Measurements from ENCODE around the gene MSI2. TPM values are rescaled to one million over a fixed set of nuclear protein-coding genes. Genes with fewer than 3 reads are reported as not detected.

MSI2 gene
- total RNA-seq, 4 donors from 2014 or later, result 27.3 to 50.4 (median 36.8) TPM

DNA sequence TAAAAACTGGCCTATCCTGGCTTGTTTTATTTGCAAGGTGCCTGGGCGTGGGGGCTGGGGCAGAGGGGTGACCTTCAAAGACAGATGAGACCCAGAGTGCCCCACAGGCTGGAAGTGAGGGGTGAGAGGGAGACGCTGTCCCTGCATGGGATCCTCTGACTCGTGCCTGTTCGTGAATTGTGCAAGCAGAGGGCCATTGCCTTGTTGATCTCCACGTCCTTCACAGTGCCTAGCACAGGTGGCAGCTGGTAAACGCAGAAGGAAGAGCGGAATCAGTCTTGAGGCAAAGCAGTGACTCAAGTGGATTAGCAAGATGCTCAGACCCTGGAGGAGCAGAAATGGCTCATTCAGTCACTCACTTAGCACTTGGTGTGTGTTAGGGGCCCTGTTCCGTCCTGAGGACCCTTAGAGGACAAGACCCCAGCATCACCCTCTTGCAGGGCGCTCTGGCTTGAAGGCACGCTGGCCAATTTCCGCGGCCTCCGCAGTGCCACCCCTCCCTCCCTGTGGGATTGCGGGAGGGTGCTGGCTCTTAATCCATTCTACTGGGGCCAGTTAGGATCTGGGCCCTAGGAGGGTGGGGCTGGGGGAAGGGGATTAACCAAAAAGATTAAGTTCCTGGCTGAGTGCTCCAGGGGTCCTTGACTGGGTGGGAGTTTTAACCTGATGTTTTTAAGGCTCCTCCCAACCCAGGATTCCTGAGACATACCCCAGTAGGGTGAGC lies 337.6 kb downstream of the MSI2 start:
- Histone ChIP-seq H3K4me1 (peaks cover 0 to 17% (median 5%) of the 10 kb centered on the region in 3 donors), H3K27ac (no peak overlapping the region), H3K9me3 (peaks cover 0 to 9% (median 0%) of the 10 kb centered on the region in 3 donors), H3K4me3 (no peak overlapping the region), H3K27me3 (no peaks in the 10 kb centered on the region), H3K36me3 (no peaks in the 10 kb centered on the region)
- TF ChIP-seq, protein P1, sequence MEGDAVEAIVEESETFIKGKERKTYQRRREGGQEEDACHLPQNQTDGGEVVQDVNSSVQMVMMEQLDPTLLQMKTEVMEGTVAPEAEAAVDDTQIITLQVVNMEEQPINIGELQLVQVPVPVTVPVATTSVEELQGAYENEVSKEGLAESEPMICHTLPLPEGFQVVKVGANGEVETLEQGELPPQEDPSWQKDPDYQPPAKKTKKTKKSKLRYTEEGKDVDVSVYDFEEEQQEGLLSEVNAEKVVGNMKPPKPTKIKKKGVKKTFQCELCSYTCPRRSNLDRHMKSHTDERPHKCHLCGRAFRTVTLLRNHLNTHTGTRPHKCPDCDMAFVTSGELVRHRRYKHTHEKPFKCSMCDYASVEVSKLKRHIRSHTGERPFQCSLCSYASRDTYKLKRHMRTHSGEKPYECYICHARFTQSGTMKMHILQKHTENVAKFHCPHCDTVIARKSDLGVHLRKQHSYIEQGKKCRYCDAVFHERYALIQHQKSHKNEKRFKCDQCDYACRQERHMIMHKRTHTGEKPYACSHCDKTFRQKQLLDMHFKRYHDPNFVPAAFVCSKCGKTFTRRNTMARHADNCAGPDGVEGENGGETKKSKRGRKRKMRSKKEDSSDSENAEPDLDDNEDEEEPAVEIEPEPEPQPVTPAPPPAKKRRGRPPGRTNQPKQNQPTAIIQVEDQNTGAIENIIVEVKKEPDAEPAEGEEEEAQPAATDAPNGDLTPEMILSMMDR (IDR thresholded peaks at IDR 0.05), result no peak
- TF ChIP-seq POLR2AphosphoS5 (IDR thresholded peaks at IDR 0.05) (no peak), POLR2A (IDR thresholded peaks at IDR 0.05) (no peak), EP300 (IDR thresholded peaks at IDR 0.05) (no peak)
- no peak for ATAC-seq
- WGBS, 2 donors (ENCODE audit: low coverage in 1 of 2), result 90 to 100% methylated on average over 1 to 5 of the region's 14 CpGs

DNA sequence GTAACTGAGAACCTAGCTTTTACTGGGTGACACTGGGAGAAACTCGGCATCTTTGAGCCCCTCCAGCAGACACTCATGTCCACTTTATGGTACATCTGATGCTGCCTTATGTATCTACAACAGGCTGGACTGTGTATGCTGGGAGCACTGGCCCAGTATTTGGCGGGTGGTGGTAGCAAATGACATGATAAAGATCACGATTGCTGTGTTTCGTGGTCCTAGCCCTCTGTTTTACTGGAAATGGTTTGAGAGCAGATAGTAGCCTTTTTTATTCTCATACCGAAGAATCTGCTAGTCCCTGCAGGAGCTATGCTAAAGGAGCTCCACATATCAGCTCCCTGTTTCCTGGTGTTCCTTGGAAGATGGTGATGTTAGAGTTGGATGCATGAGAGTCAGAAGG lies 338.4 kb downstream of the MSI2 start:
- peaks cover 0 to 9% (median 0%) of the 10 kb centered on the region in 3 donors for H3K9me3 ChIP-seq

DNA sequence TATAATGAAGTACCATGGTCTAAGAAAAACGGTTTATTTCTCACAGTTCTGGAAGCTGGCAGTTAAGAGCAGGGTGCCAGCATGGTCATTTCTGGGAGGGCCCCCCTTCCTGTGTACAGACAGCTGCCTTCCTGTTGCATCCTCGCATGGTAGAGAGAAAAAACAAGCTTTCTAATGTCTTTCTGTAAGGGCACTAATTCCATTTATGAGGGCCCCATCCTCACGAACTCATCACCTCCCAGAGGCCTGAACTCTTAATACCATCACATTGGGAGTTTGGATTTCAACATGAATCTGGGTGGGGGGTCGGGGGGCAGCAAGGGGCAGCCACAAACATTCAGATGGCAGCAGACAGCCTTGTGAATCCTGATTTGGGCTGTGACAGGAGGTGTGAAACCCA lies 339.1 kb downstream of the MSI2 start:
- no peak overlapping the region for H3K4me3 ChIP-seq
- H3K36me3 ChIP-seq, result no peaks in the 10 kb centered on the region
- H3K27me3 ChIP-seq, result no peaks in the 10 kb centered on the region
- no peak overlapping the region for H3K27ac ChIP-seq
- ATAC-seq, result no peak
- 95% methylated on average over 2 of the region's 4 CpGs; no CpG with 5 or more reads in 1 of the 2 donors for WGBS, 2 donors (ENCODE audit: low coverage in 1 of 2)
- peaks cover 0 to 17% (median 5%) of the 10 kb centered on the region in 3 donors for H3K4me1 ChIP-seq
- no peak for TF ChIP-seq POLR2AphosphoS5 (IDR thresholded peaks at IDR 0.05)
- TF ChIP-seq EP300 (IDR thresholded peaks at IDR 0.05), result no peak
- TF ChIP-seq POLR2A (IDR thresholded peaks at IDR 0.05), result no peak
- TF ChIP-seq, protein P1 (IDR thresholded peaks at IDR 0.05), result no peak
- H3K9me3 ChIP-seq, result peaks cover 0 to 9% (median 0%) of the 10 kb centered on the region in 3 donors

More for the DNA sequence above, 338.4 kb downstream of the MSI2 start:
- 96 to 100% methylated on average over 1 to 4 of the region's 5 CpGs for WGBS, 2 donors (ENCODE audit: low coverage in 1 of 2)
- no peak overlapping the region for H3K27ac ChIP-seq
- H3K4me1 ChIP-seq, result peaks cover 0 to 17% (median 5%) of the 10 kb centered on the region in 3 donors
- no peak overlapping the region for H3K4me3 ChIP-seq
- TF ChIP-seq POLR2A (IDR thresholded peaks at IDR 0.05) (no peak), EP300 (IDR thresholded peaks at IDR 0.05) (no peak), POLR2AphosphoS5 (IDR thresholded peaks at IDR 0.05) (no peak)
- TF ChIP-seq, protein P1 (IDR thresholded peaks at IDR 0.05), result no peak
- H3K27me3 ChIP-seq, result no peaks in the 10 kb centered on the region
- no peak for ATAC-seq
- no peaks in the 10 kb centered on the region for H3K36me3 ChIP-seq

DNA sequence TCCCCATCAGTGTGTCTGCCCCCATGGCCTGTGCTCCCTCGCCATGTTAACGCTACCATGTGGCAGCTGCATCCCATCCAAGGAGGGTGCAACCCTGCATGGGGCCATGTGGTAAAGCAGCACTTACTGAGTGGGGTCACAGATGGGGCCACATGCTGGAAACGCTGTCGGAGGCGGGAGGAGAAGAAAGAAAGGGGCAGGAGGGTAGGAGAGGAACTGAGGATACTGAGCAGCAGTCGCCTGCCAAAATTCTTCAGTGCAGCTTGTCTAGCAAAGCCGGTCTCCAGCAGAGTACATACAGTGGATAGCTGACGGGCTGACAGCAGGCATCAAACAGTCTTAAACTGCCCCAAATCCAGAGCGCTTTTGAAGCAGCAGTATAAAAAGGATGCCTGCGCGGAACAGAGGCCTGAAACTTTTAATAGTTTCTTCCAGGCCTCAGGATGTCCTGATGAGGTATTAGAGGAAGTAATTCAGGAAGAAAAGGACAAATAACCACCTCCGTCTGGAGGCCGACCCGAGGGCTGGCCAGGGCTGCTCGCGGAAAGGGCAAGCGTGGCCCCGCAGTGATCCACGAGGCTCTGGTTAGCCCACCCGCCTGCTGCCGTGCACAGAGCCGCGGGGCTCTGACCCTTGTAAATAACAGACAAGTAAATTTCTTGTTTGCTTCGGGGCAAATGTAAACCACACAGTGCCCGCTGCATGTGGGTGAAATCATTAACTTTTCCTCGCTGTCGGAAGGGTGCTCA lies 339.8 kb downstream of the MSI2 start:
- WGBS, 2 donors (ENCODE audit: low coverage in 1 of 2), result 75% methylated on average over 19 of the region's 27 CpGs; no CpG with 5 or more reads in 1 of the 2 donors
- ATAC-seq, result no peak
- peaks cover 0 to 17% (median 5%) of the 10 kb centered on the region in 3 donors for H3K4me1 ChIP-seq
- H3K9me3 ChIP-seq, result peaks cover 0 to 9% (median 0%) of the 10 kb centered on the region in 3 donors
- H3K36me3 ChIP-seq, result peaks cover 0 to 2% of the 10 kb centered on the region in 2 donors
- TF ChIP-seq, protein P1 (IDR thresholded peaks at IDR 0.05), result no peak
- no peak for TF ChIP-seq POLR2A (IDR thresholded peaks at IDR 0.05)
- H3K4me3 ChIP-seq, result no peak overlapping the region
- H3K27ac ChIP-seq, result no peak overlapping the region
- no peaks in the 10 kb centered on the region for H3K27me3 ChIP-seq

Data from gastroesophageal sphincter (tissue), 4 donors.